K562 (cell line): ENCODE data around the gene PQBP1. TPM values are rescaled to one million over a fixed set of nuclear protein-coding genes. Genes with fewer than 3 reads are reported as not detected.

Experiments used
- ATAC-seq: fragments of 200-7000 bp; cut with Tn5 transposase; 3 replicates; pipeline ENCODE4 v1.9.1; 2020; ENCODE audit warnings: moderate library complexity
- BruUV-seq: library from RNA; stranded (reverse); fragments of 400-500 nt; replicated peaks from 2 replicates; lab custom pipeline; 2021; lab: Mats Ljungman, UMichigan
- CTCF ChIA-PET: fragments of 300-600 bp; formaldehyde crosslinking; extraction: SDS; loops from one replicate; lab custom pipeline; 2021; ENCODE audit warnings: low intra/inter-chr PET ratio; lab: Yijun Ruan, JAX
- POLR2A ChIA-PET: fragments of 300-600, 350-650 bp; sonication (Branson Sonifier 250); formaldehyde crosslinking; extraction: SDS; loops from one replicate; lab custom pipeline; 2021; ENCODE audit warnings: antibody characterized with exemption, inconsistent platforms; lab: Yijun Ruan, JAX
- DNase-seq, 4 experiments: peaks; one replicate each; pipeline versions ENCODE4 v3.0.0 to v3.0.0-alpha.2; 2011 to 2018; ENCODE audit warnings: low spot score in 3 of 4, mixed read lengths in 3 of 4; ENCODE audit errors: extremely low read depth in 1 of 4
- FAIRE-seq: peaks from 2 replicates; lab custom pipeline; 2011; peaks lifted over from hg19 to GRCh38; lab: Jason Lieb, UNC
- H2AFZ ChIP-seq: 2 replicates; pipeline ENCODE4 v1.6.0; 2011; ENCODE audit warnings: low read depth, low read length, control low read depth, inconsistent platforms
- H3K27ac ChIP-seq: fragments of 200-600 bp; 3 replicates; pipeline ENCODE4 v1.8.0; 2011; ENCODE audit warnings: low read depth, mild to moderate bottlenecking, control low read depth, inconsistent platforms, low read length, moderate library complexity, mixed read lengths; ENCODE audit errors: extremely low read depth
- H3K27me3 ChIP-seq, 2 experiments: fragments of 300-600 bp in 1 of 2; 2 replicates in 1 of 2; 3 replicates in 1 of 2; pipeline versions ENCODE4 v1.6.0 to v1.8.0; 2011; ENCODE audit warnings: inconsistent platforms in 2 of 2, low read length in 2 of 2, mild to moderate bottlenecking in 1 of 2, mixed read lengths in 1 of 2, moderate library complexity in 1 of 2; ENCODE audit not compliant: control insufficient read depth in 2 of 2, insufficient read depth in 2 of 2
- H3K36me3 ChIP-seq: fragments of 300-600 bp; 3 replicates; pipeline ENCODE4 v1.8.0; 2011; ENCODE audit warnings: mild to moderate bottlenecking, low read length, inconsistent platforms; ENCODE audit not compliant: control insufficient read depth, insufficient read depth
- H3K4me1 ChIP-seq, 2 experiments: fragments of 200-600 bp in 1 of 2; replicated peaks in 1 of 2; 2 replicates in 1 of 2; 3 replicates in 1 of 2; pipeline versions ENCODE4 v1.5.1 to v1.8.0; 2011; ENCODE audit warnings: inconsistent platforms in 2 of 2, low read length in 2 of 2, mild to moderate bottlenecking in 1 of 2, mixed read lengths in 1 of 2, moderate library complexity in 1 of 2; ENCODE audit not compliant: control insufficient read depth in 2 of 2, insufficient read depth in 2 of 2
- H3K4me2 ChIP-seq: 2 replicates; pipeline ENCODE4 v1.6.1; 2011; ENCODE audit warnings: low read length, control low read depth, inconsistent platforms, mixed read lengths; ENCODE audit not compliant: insufficient read depth
- H3K4me3 ChIP-seq: fragments of 200-600 bp; sonication (generic), shearing (Covaris generic); 2 replicates; pipeline ENCODE4 v1.5.1; 2016; ENCODE audit warnings: control low read depth, inconsistent platforms
- H3K79me2 ChIP-seq: fragments of 200-600 bp; 3 replicates; pipeline ENCODE4 v1.8.0; 2011; ENCODE audit warnings: low read length, inconsistent platforms; ENCODE audit not compliant: control insufficient read depth, insufficient read depth
- H3K9ac ChIP-seq, 2 experiments: 2 replicates each; pipeline versions ENCODE4 v1.6.0 to v1.6.1; 2011; ENCODE audit warnings: low read depth in 2 of 2, low read length in 2 of 2, control low read depth in 1 of 2, inconsistent platforms in 1 of 2, mild to moderate bottlenecking in 1 of 2, mixed read lengths in 1 of 2; ENCODE audit not compliant: insufficient read depth in 1 of 2
- H3K9me1 ChIP-seq: one replicate; pipeline ENCODE4 v1.6.0; 2011; ENCODE audit warnings: inconsistent platforms, mild to moderate bottlenecking, low read length, moderate library complexity; ENCODE audit not compliant: control insufficient read depth, insufficient read depth
- H3K9me3 ChIP-seq: replicated peaks from 2 replicates; pipeline ENCODE4 v1.5.1; 2011; ENCODE audit warnings: low read depth, low read length, inconsistent platforms; ENCODE audit not compliant: control insufficient read depth, insufficient read depth
- H4K20me1 ChIP-seq: replicated peaks from 2 replicates; pipeline ENCODE4 v1.6.1; 2011; ENCODE audit warnings: low read length, inconsistent platforms, mixed read lengths; ENCODE audit not compliant: control insufficient read depth, insufficient read depth
- EP400 ChIP-seq: fragments of 450-650 bp; IDR thresholded peaks from 2 replicates; pipeline ENCODE4 v1.6.1; 2017; ENCODE audit warnings: antibody characterized with exemption, mild to moderate bottlenecking, moderate library complexity
- ETV5 ChIP-seq: sonication (generic); formaldehyde crosslinking; IDR thresholded peaks from 2 replicates; pipeline ENCODE4 v1.4.0; 2020; ENCODE audit warnings: low read depth, mild to moderate bottlenecking, missing genetic modification reagents
- GABPB1 ChIP-seq: sonication (generic); formaldehyde crosslinking; IDR thresholded peaks from 2 replicates; pipeline ENCODE4 v1.8.0; 2022; ENCODE audit warnings: mild to moderate bottlenecking, missing genetic modification reagents
- GATA2 ChIP-seq: sonication (generic); formaldehyde crosslinking; IDR thresholded peaks from 2 replicates; pipeline ENCODE4 v1.4.0; 2020; ENCODE audit warnings: mild to moderate bottlenecking, missing genetic modification reagents
- HDAC8 ChIP-seq: fragments of 450-650 bp; IDR thresholded peaks from 2 replicates; pipeline ENCODE4 v1.6.1; 2016; ENCODE audit warnings: mild to moderate bottlenecking, missing genetic modification characterization, moderate library complexity, missing compliant biosample characterization
- ILF3 ChIP-seq: fragments of 450-650 bp; IDR thresholded peaks from 2 replicates; pipeline ENCODE4 v1.6.1; 2018; ENCODE audit warnings: antibody characterized with exemption, mild to moderate bottlenecking, moderate library complexity, borderline replicate concordance
- NR3C1 ChIP-seq: sonication (generic); formaldehyde crosslinking; IDR thresholded peaks from 2 replicates; pipeline ENCODE4 v1.8.1; 2022; ENCODE audit warnings: missing genetic modification reagents
- NUFIP1 ChIP-seq: fragments of 450-650 bp; IDR thresholded peaks from 2 replicates; pipeline ENCODE4 v1.6.1; 2018; ENCODE audit not compliant: partially characterized antibody
- PHB ChIP-seq: fragments of 250-450 bp; sonication (Bioruptor Pico); IDR thresholded peaks from 2 replicates; pipeline ENCODE4 v1.5.0; 2021
- POLR2AphosphoS5 ChIP-seq: IDR thresholded peaks from 2 replicates; pipeline ENCODE4 v1.6.1; 2011; ENCODE audit warnings: mild to moderate bottlenecking, low read depth, low read length, moderate library complexity; ENCODE audit not compliant: control insufficient read depth, insufficient read depth
- RBM22 ChIP-seq: fragments of 200-400 bp; formaldehyde crosslinking; IDR thresholded peaks from 2 replicates; pipeline ENCODE4 v1.6.1; 2018; ENCODE audit warnings: low read length, low read depth; ENCODE audit not compliant: poor library complexity, severe bottlenecking
- RBM34 ChIP-seq: fragments of 200-400 bp; formaldehyde crosslinking; IDR thresholded peaks from 2 replicates; pipeline ENCODE4 v1.6.1; 2018; ENCODE audit warnings: low read length, borderline replicate concordance; ENCODE audit not compliant: insufficient read depth
- ZBTB7A ChIP-seq: IDR thresholded peaks from 2 replicates; pipeline ENCODE4 v1.6.1; 2011; ENCODE audit warnings: low read depth, mild to moderate bottlenecking, low read length, moderate library complexity, borderline replicate concordance; ENCODE audit not compliant: control insufficient read depth
- ZNF431 ChIP-seq: sonication (generic); formaldehyde crosslinking; IDR thresholded peaks from 2 replicates; pipeline ENCODE4 v1.8.0; 2022; ENCODE audit warnings: mild to moderate bottlenecking, missing genetic modification reagents
- ZNF699 ChIP-seq: fragments of 250-450 bp; sonication (Bioruptor Pico); IDR thresholded peaks from 2 replicates; pipeline ENCODE4 v1.8.0; 2021; ENCODE audit warnings: mild to moderate bottlenecking, moderate library complexity; ENCODE audit not compliant: insufficient replicate concordance
- ZNF830 ChIP-seq: fragments of 250-450 bp; sonication (Bioruptor Pico); IDR thresholded peaks from 2 replicates; pipeline ENCODE4 v1.5.0; 2021; ENCODE audit warnings: mild to moderate bottlenecking
- WGBS: fragments of 100-300 bp; shearing (Covaris generic); methylation state at CpG from one replicate; pipeline ENCODE4 v1.1.6; 2016; ENCODE audit warnings: low coverage, mixed read lengths; ENCODE audit not compliant: insufficient coverage; ENCODE audit errors: missing lambda C conversion rate; 5-methylcytosine and 5-hydroxymethylcytosine counted together
- in situ Hi-C: fragments of 300-500 bp; cut with MboI; formaldehyde crosslinking; loops from 4 replicates; pipeline ENCODE4 v1.15.0; 2018; ENCODE audit warnings: inconsistent platforms, mixed read lengths
- intact Hi-C: fragments of 100-400 bp; cut with micrococcal nuclease; formaldehyde crosslinking; loops from 2 replicates; pipeline ENCODE4 v1.14.2; 2022
- polyA plus RNA-seq, 8 experiments: library from polyadenylated mRNA; depleted of rRNA in 4 of 8; stranded (reverse) in 5 of 8; unstranded in 3 of 8; fragments of >200 nt; fragmentation: Nextera tagmentation in 2 of 8; fragmentation: Illumina TruSeq in 1 of 8; extraction: Ambion mirVana in 2 of 8; extraction: Trizol in 1 of 8; gene quantifications; 2 replicates each; pipeline versions ENCODE4 v1.2.1 to v1.2.3, GENCODE V29; 2011 to 2014; ENCODE audit warnings: inconsistent platforms in 1 of 8, missing spikeins in 1 of 8
- total RNA-seq, 7 experiments: library from RNA; depleted of rRNA in 6 of 7; stranded (reverse); fragments of >200 nt in 6 of 7; fragmentation: Illumina TruSeq in 2 of 7; extraction: Trizol in 2 of 7; gene quantifications; 2 replicates each; pipeline versions ENCODE4 v1.2.1 to v1.2.3, GENCODE V29; 2011 to 2021; ENCODE audit warnings: low replicate concordance in 1 of 7
- TF ChIP-seq, protein P1 (sequence below): fragments of 250-450 bp; sonication (Bioruptor Pico); IDR thresholded peaks from 2 replicates; pipeline ENCODE4 v1.5.0; 2020; ENCODE audit warnings: mild to moderate bottlenecking

PQBP1 gene
- total and polyA plus RNA-seq, 9 of the 15 experiments (the other 6 are each of a cell fraction or from before 2014, with no cell fraction given): 41.3 to 262 (median 112) TPM

DNA sequence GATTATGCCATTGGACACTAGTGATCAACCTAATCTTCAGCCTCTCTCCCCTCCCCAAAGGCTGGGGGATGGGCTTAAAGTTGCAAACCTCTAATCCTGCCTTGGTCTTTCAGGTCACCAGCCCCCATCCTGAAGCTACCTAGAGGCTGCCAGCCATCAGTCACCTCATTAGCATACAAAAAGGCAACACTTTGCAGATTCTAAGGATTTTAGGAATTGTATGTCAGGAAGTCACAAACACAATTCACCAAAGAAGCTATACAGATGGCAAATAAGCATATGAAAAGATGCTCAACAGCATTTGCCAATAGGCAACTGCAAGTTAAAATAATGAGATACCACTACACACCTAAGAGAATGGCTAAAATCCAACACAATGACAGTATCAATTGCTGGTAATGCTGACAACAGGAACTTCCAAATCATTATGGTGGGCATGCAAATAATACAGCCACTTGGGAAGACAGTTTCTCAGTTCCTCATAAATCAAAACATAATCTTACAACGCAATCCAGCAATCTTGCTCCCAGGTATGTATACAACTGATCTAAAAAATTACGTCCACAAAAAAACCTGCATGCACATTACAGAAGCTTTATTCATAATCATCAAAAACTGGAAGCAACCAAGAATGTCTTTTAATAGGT, 30.1 kb downstream of the PQBP1 start:
- no peak for DNase-seq
- Histone ChIP-seq H3K9ac (no peak overlapping the region), H3K4me2 (no peak overlapping the region), H3K4me3 (no peak overlapping the region), H3K27me3 (no peaks in the 10 kb centered on the region), H3K4me1 (peaks cover 0 to 5% of the 10 kb centered on the region in 2 experiments; a peak in 1 of 5 replicates)
- FAIRE-seq: no peak
- in situ Hi-C loops: no loop called here
- intact Hi-C loops: no loop called here
- TF ChIP-seq GABPB1 (CRISPR knock-in tag) (no peak), ILF3 (no peak), PHB (CRISPR knock-in tag) (no peak), RBM22 (no peak), ZNF431 (no peak), ZNF830 (CRISPR knock-in tag) (no peak), POLR2AphosphoS5 (no peak), ZNF699 (no peak), ETV5 (no peak), ZBTB7A (no peak), GATA2 (CRISPR knock-in tag) (no peak), EP400 (no peak), HDAC8 (tag) (no peak), NUFIP1 (no peak), RBM34 (no peak), NR3C1 (no peak)
- TF ChIP-seq, protein P1, sequence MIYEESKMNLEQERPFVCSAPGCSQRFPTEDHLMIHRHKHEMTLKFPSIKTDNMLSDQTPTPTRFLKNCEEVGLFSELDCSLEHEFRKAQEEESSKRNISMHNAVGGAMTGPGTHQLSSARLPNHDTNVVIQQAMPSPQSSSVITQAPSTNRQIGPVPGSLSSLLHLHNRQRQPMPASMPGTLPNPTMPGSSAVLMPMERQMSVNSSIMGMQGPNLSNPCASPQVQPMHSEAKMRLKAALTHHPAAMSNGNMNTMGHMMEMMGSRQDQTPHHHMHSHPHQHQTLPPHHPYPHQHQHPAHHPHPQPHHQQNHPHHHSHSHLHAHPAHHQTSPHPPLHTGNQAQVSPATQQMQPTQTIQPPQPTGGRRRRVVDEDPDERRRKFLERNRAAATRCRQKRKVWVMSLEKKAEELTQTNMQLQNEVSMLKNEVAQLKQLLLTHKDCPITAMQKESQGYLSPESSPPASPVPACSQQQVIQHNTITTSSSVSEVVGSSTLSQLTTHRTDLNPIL: no peak
- TF ChIP-seq, all 486 proteins: peak for 0
- H3K9me1 ChIP-seq: no peaks in the 10 kb centered on the region
- no peak overlapping the region for H2AFZ ChIP-seq
- ChIA-PET POLR2A (interaction anchor here (0.6 to 0.7 kb wide), 2 partner anchors 9 to 16 kb away, joined by 3 read pairs; partner anchors contain the start of gene SLC35A2), CTCF (no interaction called here)
- BruUV-seq: no TSS peak
- H3K36me3 ChIP-seq: peaks cover 66% of the 10 kb centered on the region
- ATAC-seq: no peak
- H4K20me1 ChIP-seq: no peaks in the 10 kb centered on the region
- H3K79me2 ChIP-seq: peaks cover 4% of the 10 kb centered on the region; the same call in 1 of the 3 replicates
- no peak overlapping the region for H3K27ac ChIP-seq
- WGBS: 93% methylated on average over 2 of the region's 2 CpGs
- no peaks in the 10 kb centered on the region for H3K9me3 ChIP-seq
